Lung (tissue), 12 donors: ENCODE results near the gene SLC9A7. TPM values are rescaled to one million over a fixed set of nuclear protein-coding genes. Genes with fewer than 3 reads are reported as not detected.
A peak's percentile ranks its signal among the peaks of the same experiment; 100 is the strongest.

Experiments
- ATAC-seq: fragments of 200-7000 bp; cut with Tn5 transposase; one replicate; pipeline ENCODE4 v1.9.1; 2020; ENCODE audit warnings: moderate number of reproducible peaks; ENCODE audit not compliant: insufficient read depth, low FRiP score
- DNase-seq, 3 donors: peaks; one replicate each; pipeline ENCODE4 v3.0.0-alpha.2; 2013 to 2017
- H3K27ac ChIP-seq, 2 donors: one replicate each; pipeline ENCODE4 v1.5.1; 2013; ENCODE audit warnings: mild to moderate bottlenecking in 2 of 2, moderate library complexity in 2 of 2, control low read depth in 1 of 2, inconsistent platforms in 1 of 2, low read depth in 1 of 2, low read length in 1 of 2
- H3K27me3 ChIP-seq, 3 donors: one replicate each; pipeline ENCODE4 v1.5.1; 2013; ENCODE audit warnings: low read length in 2 of 3; ENCODE audit not compliant: control insufficient read depth in 3 of 3, insufficient read depth in 3 of 3
- H3K36me3 ChIP-seq, 4 donors: one replicate each; pipeline ENCODE4 v1.5.1; 2013; ENCODE audit warnings: low read length in 4 of 4, mild to moderate bottlenecking in 1 of 4, moderate library complexity in 1 of 4; ENCODE audit not compliant: control insufficient read depth in 4 of 4, insufficient read depth in 4 of 4
- H3K4me1 ChIP-seq, 5 donors: one replicate each; pipeline ENCODE4 v1.5.1; 2013; ENCODE audit warnings: low read length in 5 of 5, mild to moderate bottlenecking in 2 of 5, moderate library complexity in 1 of 5; ENCODE audit not compliant: control insufficient read depth in 5 of 5, insufficient read depth in 5 of 5
- H3K4me3 ChIP-seq: one replicate; pipeline ENCODE4 v1.5.1; 2013; ENCODE audit warnings: mild to moderate bottlenecking, control low read depth, moderate library complexity
- H3K9ac ChIP-seq, 2 donors: one replicate each; pipeline ENCODE4 v1.5.1; 2013; ENCODE audit warnings: low read length in 2 of 2, control low read depth in 1 of 2; ENCODE audit not compliant: insufficient read depth in 1 of 2
- H3K9me3 ChIP-seq, 4 donors: one replicate each; pipeline ENCODE4 v1.5.1; 2013; ENCODE audit warnings: low read length in 3 of 4, mild to moderate bottlenecking in 1 of 4, moderate library complexity in 1 of 4; ENCODE audit not compliant: control insufficient read depth in 4 of 4, insufficient read depth in 3 of 4
- CTCF ChIP-seq: IDR thresholded peaks from 2 replicates; pipeline ENCODE4 v1.5.1; 2012; ENCODE audit warnings: mild to moderate bottlenecking; ENCODE audit errors: control extremely low read depth, extremely low read depth
- WGBS, 2 donors: extraction: QIAGEN DNeasy Blood & Tissue Kit; methylation state at CpG; one replicate each; pipeline ENCODE4 v1.1.7; 2013; 5-methylcytosine and 5-hydroxymethylcytosine counted together
- polyA plus RNA-seq, 2 donors: library from polyadenylated mRNA; stranded (reverse); fragments of 200-250 nt; gene quantifications; one replicate each; pipeline ENCODE4 v1.2.1, GENCODE V29; 2013
- total RNA-seq, 2 donors: library from RNA; depleted of rRNA in 1 of 2; stranded (reverse); fragments of >200 nt in 1 of 2; gene quantifications; one replicate each; pipeline ENCODE4 v1.2.1, GENCODE V29; 2014 to 2021
- donor health status: control.
- donor health status: control.
- donor health status: Bipolar disorder and iron deficiency.
- donor health status: healthy.
- donor health status: DM: yes; HTN: yes; CAD: no.

The SLC9A7 gene
- total and polyA plus RNA-seq, 4 donors: 1.2 to 6.9 (median 3.6) TPM

GRCh38 chrX:46777971-46778810 is 19.3 kb upstream of the SLC9A7 start:
- TF ChIP-seq CTCF: no peak
- WGBS, 2 donors: 27 to 47% methylated on average over 7 of the region's 7 CpGs
- no peak overlapping the region for H3K27ac ChIP-seq
- no peak overlapping the region for H3K4me3 ChIP-seq
- H3K9me3 ChIP-seq: peaks cover 0 to 2% (median 0%) of the 10 kb centered on the region in 4 donors
- H3K27me3 ChIP-seq: peaks cover 0 to 9% (median 8%) of the 10 kb centered on the region in 3 donors
- peaks cover 0 to 12% (median 0%) of the 10 kb centered on the region in 5 donors for H3K4me1 ChIP-seq
- ATAC-seq (no peak), DNase-seq (peak; percentile 63 to 93 (median 93))
- no peaks in the 10 kb centered on the region for H3K36me3 ChIP-seq
- no peak overlapping the region for H3K9ac ChIP-seq

GRCh38 chrX:46770817-46771163 is 11.9 kb upstream of the SLC9A7 start:
- Histone ChIP-seq H3K4me1 (no peaks in the 10 kb centered on the region), H3K27me3 (peaks cover 0 to 3% (median 0%) of the 10 kb centered on the region in 3 donors), H3K4me3 (no peak overlapping the region), H3K27ac (no peak overlapping the region), H3K9me3 (peaks cover 0 to 3% (median 0%) of the 10 kb centered on the region in 4 donors), H3K9ac (no peak overlapping the region), H3K36me3 (no peaks in the 10 kb centered on the region)
- DNase-seq (no peak), ATAC-seq (no peak)
- TF ChIP-seq CTCF: no peak
- 26 to 36% methylated on average over 1 of the region's 1 CpG for WGBS, 2 donors

- no peak overlapping the region for H3K4me3 ChIP-seq
- H3K36me3 ChIP-seq: no peaks in the 10 kb centered on the region
- no peak overlapping the region for H3K27ac ChIP-seq
- DNase-seq (no peak), ATAC-seq (no peak)
- WGBS, 2 donors: 59 to 74% methylated on average over 4 of the region's 4 CpGs
- H3K4me1 ChIP-seq: no peaks in the 10 kb centered on the region
- TF ChIP-seq CTCF: no peak
- H3K27me3 ChIP-seq: peaks cover 0 to 3% (median 0%) of the 10 kb centered on the region in 3 donors
- no peak overlapping the region for H3K9ac ChIP-seq
- peaks cover 0 to 3% (median 0%) of the 10 kb centered on the region in 4 donors for H3K9me3 ChIP-seq
Observed at GRCh38 chrX:46770000-46770816, 11.3 kb upstream of the SLC9A7 start.
